ENCODE data around the gene PSMB7.

DNA sequence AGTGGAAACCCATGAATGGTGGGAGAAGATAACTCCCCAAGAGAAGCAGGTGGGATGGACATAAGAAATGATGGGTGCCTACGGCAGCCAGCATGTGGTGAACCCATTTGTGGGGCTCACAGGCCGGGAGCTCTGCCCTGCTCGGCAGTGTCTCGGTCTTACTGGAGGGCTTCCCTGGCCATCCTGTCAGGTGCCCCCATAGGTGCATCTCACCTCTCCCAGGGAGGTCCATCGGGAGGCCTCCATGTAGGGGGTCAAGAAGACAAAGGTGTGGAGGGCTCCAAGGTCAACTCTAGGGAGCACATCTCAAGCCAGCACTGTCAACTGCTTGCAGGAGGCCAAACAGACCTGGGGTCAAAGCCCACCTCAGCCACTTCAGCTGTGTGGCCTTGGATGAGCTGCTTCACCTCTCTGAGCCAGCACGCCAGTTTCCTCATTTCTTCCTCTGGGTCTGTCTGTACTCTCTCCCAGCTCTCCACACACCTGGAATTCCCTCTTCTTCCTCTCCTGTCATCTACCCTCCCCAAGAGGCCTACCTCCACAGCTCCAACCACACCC lies 24.5 kb upstream of the PSMB7 start:
- TF ChIP-seq ZFX (IDR thresholded peaks at IDR 0.05) = no peak
- no peak for TF ChIP-seq CTCF (conservative IDR thresholded peaks at IDR 0.05)
